HG03520 (cell line): Measurements from ENCODE around the gene PEF1.

Experiments used
- ATAC-seq: cut with Tn5 transposase; IDR thresholded peaks from one replicate; pipeline ENCODE4 v1.9.1; 2021; ENCODE audit warnings: mild to moderate bottlenecking, moderate library complexity; ENCODE audit not compliant: unreplicated experiment

PEF1 gene

GRCh38 chr1:31655756-31656155 lies 11.1 kb upstream of the PEF1 start:
- ATAC-seq, result no peak

- no peak for ATAC-seq
Measured at GRCh38 chr1:31655104-31655503, 10.4 kb upstream of the PEF1 start.

- ATAC-seq, result no peak
Measured at GRCh38 chr1:31654474-31654776, 9.7 kb upstream of the PEF1 start.

- ATAC-seq, result no peak
Measured at GRCh38 chr1:31653717-31654473, 9.2 kb upstream of the PEF1 start.

- ATAC-seq, result no peak
Measured at GRCh38 chr1:31652891-31653499, 8.3 kb upstream of the PEF1 start.

GRCh38 chr1:31651766-31652165 lies 7.1 kb upstream of the PEF1 start:
- no peak for ATAC-seq

GRCh38 chr1:31651089-31651420 lies 6.4 kb upstream of the PEF1 start:
- ATAC-seq, result no peak

- ATAC-seq, result no peak
Measured at GRCh38 chr1:31650161-31651088, 5.7 kb upstream of the PEF1 start.

GRCh38 chr1:31648641-31649357 lies 4.1 kb upstream of the PEF1 start:
- ATAC-seq, result no peak

GRCh38 chr1:31648190-31648589 lies 3.5 kb upstream of the PEF1 start:
- ATAC-seq, result no peak

GRCh38 chr1:31647106-31647505 lies 2.4 kb upstream of the PEF1 start:
- no peak for ATAC-seq

GRCh38 chr1:31646259-31646960 lies 1.7 kb upstream of the PEF1 start:
- ATAC-seq, result no peak

GRCh38 chr1:31645274-31645568 lies 545 bp upstream of the PEF1 start:
- no peak for ATAC-seq

GRCh38 chr1:31643976-31644559 lies 608 bp downstream of the PEF1 start:
- no peak for ATAC-seq

GRCh38 chr1:31642897-31643296 lies 1.8 kb downstream of the PEF1 start:
- ATAC-seq, result no peak

- ATAC-seq, result no peak
Measured at GRCh38 chr1:31642366-31642765, 2.3 kb downstream of the PEF1 start.

GRCh38 chr1:31640964-31641363 lies 3.7 kb downstream of the PEF1 start:
- ATAC-seq, result no peak

GRCh38 chr1:31640179-31640578 lies 4.5 kb downstream of the PEF1 start:
- no peak for ATAC-seq

GRCh38 chr1:31639543-31639942 lies 5.1 kb downstream of the PEF1 start:
- ATAC-seq, result no peak

GRCh38 chr1:31637915-31638673 lies 6.6 kb downstream of the PEF1 start:
- no peak for ATAC-seq
